HG03280 (cell line): Measurements from ENCODE around the gene EHD1.

Source experiments
- ATAC-seq: cut with Tn5 transposase; IDR thresholded peaks from one replicate; pipeline ENCODE4 v1.9.1; 2021; ENCODE audit warnings: mild to moderate bottlenecking, moderate library complexity; ENCODE audit not compliant: unreplicated experiment

The EHD1 gene

DNA sequence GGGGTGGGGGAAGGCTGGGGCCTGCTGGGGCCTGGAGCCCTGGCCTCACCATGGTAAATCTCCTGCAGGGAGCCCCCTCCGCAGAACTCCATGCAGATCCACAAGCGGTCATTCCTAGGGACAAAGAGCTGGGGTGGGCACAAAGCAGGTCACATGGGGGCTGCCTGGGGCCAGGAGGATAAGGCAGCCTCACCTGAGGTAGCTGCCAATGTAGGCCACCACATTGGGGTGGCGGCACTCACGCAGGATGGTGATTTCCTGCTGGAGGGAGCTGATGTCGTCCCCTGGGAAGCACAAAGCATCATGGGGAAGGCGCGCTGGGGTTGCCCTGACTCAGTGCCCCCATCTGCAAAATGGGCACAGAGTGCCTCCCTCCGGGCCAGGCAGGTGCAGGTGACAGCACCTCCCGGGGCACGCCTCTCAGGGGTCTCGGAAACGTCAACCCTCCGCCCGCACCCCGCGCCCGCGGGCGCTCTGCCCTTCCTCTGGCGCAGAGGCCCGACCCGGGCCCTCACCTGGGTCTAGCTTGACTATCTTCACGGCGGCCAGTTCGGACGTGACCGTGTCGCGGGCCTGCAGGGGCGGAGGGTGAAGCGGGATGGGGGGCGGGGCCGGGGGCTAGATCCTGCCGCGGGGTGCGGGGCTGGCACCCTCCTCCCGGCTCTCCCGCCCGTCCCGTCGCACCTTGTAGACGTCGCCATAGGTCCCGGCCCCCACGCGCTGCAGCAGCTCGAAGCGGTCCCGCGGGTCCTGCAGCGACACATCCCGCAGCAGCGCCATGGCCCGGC lies 75.9 kb downstream of the EHD1 start:
- ATAC-seq, result peak; percentile 4
